Ovary (tissue), 9 donors: Measurements from ENCODE around the gene ACSL6. TPM values are rescaled to one million over a fixed set of nuclear protein-coding genes. Genes with fewer than 3 reads are reported as not detected.

ENCODE experiments used
- DNase-seq, 5 donors: peaks; one replicate each; pipeline ENCODE4 v3.0.0-alpha.2; 2019 to 2020
- H3K27ac ChIP-seq, 2 donors: fragments of 200-600 bp; one replicate each; pipeline versions ENCODE4 v1.5.1 to v1.8.0; 2019 to 2022
- H3K27me3 ChIP-seq: fragments of 200-600 bp; one replicate; pipeline ENCODE4 v1.8.0; 2022
- H3K36me3 ChIP-seq: fragments of 200-600 bp; sonication (generic); one replicate; pipeline ENCODE4 v1.5.1; 2019
- H3K4me1 ChIP-seq: one replicate; pipeline ENCODE4 v1.8.1; 2013; ENCODE audit warnings: mild to moderate bottlenecking, moderate library complexity; ENCODE audit not compliant: insufficient read depth
- H3K4me3 ChIP-seq: fragments of 200-600 bp; sonication (generic); one replicate; pipeline ENCODE4 v1.5.1; 2017
- H3K9me3 ChIP-seq, 2 donors: fragments of 200-600 bp in 1 of 2; sonication (generic) in 1 of 2; one replicate each; pipeline versions ENCODE4 v1.5.1 to v1.8.1; 2013 to 2019; ENCODE audit warnings: mild to moderate bottlenecking in 1 of 2, moderate library complexity in 1 of 2
- EP300 ChIP-seq: sonication (generic); formaldehyde crosslinking; IDR thresholded peaks from one replicate; pipeline ENCODE4 v1.6.1; 2017; ENCODE audit warnings: antibody characterized with exemption
- POLR2A ChIP-seq: fragments of 450-650 bp; IDR thresholded peaks from one replicate; pipeline ENCODE4 v1.6.1; 2017; ENCODE audit warnings: antibody characterized with exemption, mild to moderate bottlenecking, moderate library complexity
- WGBS, 3 donors: extraction: QIAGEN DNeasy Blood & Tissue Kit in 1 of 3; methylation state at CpG; one replicate each; pipeline versions ENCODE4 v1.1.5 to v1.1.7; 2013 to 2017; 5-methylcytosine and 5-hydroxymethylcytosine counted together
- intact Hi-C, 4 donors: fragments of 100-400 bp; cut with DNase I; formaldehyde crosslinking; loops; one replicate each; pipeline versions ENCODE4 v1.11.0 to v1.15.1; 2022 to 2023
- polyA plus RNA-seq, 2 donors: library from polyadenylated mRNA; stranded (reverse); fragments of 200-250 nt in 1 of 2; fragments of 350-450 nt in 1 of 2; fragmentation: Illumina TruSeq in 1 of 2; extraction: RNeasy Lipid Tissue Mini Kit (QIAGEN cat#74804) in 1 of 2; gene quantifications; one replicate each; pipeline ENCODE4 v1.2.3, GENCODE V29; 2013 to 2014
- total RNA-seq, 7 donors: library from RNA; depleted of rRNA in 2 of 7; stranded (reverse); fragments of >200 nt in 2 of 7; fragmentation: NEBNext Ultra II Directional in 3 of 7; extraction: Animal tissue kit (Norgen Biotek cat#: 25700) in 3 of 7; gene quantifications; one replicate each; pipeline versions ENCODE4 v1.1.0 to v1.2.4, GENCODE V29; 2016 to 2023
- TF ChIP-seq, protein P1 (sequence below), 3 donors: fragments of 450-650 bp in 2 of 3; fragments of 200-600 bp in 1 of 3; IDR thresholded peaks; one replicate each; pipeline versions ENCODE4 v1.5.1 to v1.8.0; 2016 to 2022; ENCODE audit warnings: antibody characterized with exemption in 3 of 3, mild to moderate bottlenecking in 1 of 3
- donor health status: DM: no; HTN: no; CAD: no; lungs with moderate emphysema.
- donor health status: DM: no; HTN: no; CAD: no.
- donor health status: Bipolar disorder and iron deficiency.
- donor health status: DM: yes; HTN: yes; CAD: no.
- donor health status: DM: no; HTN: no; CAD: no.
- donor health status: DM: yes; HTN: yes; CAD: no.

Gene ACSL6
- total and polyA plus RNA-seq, 9 donors, result 0.07 to 0.65 (median 0.22) TPM; not detected in 1

GRCh38 chr5:131981516-131981915 lies 29.9 kb downstream of the ACSL6 start:
- TF ChIP-seq POLR2A (no peak), EP300 (no peak)
- TF ChIP-seq, protein P1, sequence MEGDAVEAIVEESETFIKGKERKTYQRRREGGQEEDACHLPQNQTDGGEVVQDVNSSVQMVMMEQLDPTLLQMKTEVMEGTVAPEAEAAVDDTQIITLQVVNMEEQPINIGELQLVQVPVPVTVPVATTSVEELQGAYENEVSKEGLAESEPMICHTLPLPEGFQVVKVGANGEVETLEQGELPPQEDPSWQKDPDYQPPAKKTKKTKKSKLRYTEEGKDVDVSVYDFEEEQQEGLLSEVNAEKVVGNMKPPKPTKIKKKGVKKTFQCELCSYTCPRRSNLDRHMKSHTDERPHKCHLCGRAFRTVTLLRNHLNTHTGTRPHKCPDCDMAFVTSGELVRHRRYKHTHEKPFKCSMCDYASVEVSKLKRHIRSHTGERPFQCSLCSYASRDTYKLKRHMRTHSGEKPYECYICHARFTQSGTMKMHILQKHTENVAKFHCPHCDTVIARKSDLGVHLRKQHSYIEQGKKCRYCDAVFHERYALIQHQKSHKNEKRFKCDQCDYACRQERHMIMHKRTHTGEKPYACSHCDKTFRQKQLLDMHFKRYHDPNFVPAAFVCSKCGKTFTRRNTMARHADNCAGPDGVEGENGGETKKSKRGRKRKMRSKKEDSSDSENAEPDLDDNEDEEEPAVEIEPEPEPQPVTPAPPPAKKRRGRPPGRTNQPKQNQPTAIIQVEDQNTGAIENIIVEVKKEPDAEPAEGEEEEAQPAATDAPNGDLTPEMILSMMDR (IDR thresholded peaks at IDR 0.05), result no peak
- Histone ChIP-seq H3K4me1 (no peaks in the 10 kb centered on the region), H3K36me3 (no peaks in the 10 kb centered on the region), H3K27ac (no peak overlapping the region), H3K4me3 (no peak overlapping the region), H3K9me3 (no peaks in the 10 kb centered on the region), H3K27me3 (no peaks in the 10 kb centered on the region)
- 73 to 84% (median 78%) methylated on average over 4 of the region's 4 CpGs for WGBS, 3 donors
- no peak for DNase-seq
- intact Hi-C loops, result no loop called here

GRCh38 chr5:131980696-131981095 lies 30.8 kb downstream of the ACSL6 start:
- H3K4me1 ChIP-seq, result no peaks in the 10 kb centered on the region
- no peak overlapping the region for H3K27ac ChIP-seq
- H3K36me3 ChIP-seq, result no peaks in the 10 kb centered on the region
- H3K4me3 ChIP-seq, result no peak overlapping the region
- no peaks in the 10 kb centered on the region for H3K9me3 ChIP-seq
- DNase-seq, result peak in 1 of 5 donors; percentile 7
- intact Hi-C loops, result no loop called here
- no peak for TF ChIP-seq POLR2A
- TF ChIP-seq, protein P1 (IDR thresholded peaks at IDR 0.05), result no peak
- no peak for TF ChIP-seq EP300
- 45 to 57% (median 56%) methylated on average over 4 of the region's 4 CpGs for WGBS, 3 donors
- no peaks in the 10 kb centered on the region for H3K27me3 ChIP-seq

DNA sequence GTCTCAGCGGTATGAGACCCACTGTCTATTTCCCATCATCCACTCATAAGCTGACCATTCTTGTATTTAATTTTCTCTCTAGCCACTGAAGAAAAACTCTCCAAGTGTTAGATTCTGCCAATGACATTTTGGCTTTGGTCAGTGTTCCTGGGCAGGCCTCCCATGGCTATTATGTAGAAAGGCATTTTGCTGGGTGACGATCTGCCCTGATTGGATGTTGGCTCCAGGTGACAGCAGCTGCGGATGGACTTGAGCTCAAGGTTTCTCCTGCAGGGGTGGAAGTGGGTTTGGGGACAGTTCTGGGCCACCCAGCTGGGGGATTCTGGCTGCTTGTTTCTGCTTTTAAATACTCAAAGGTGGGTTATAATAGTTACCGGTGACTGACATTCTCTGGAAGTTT lies 31.6 kb downstream of the ACSL6 start:
- Histone ChIP-seq H3K9me3 (no peaks in the 10 kb centered on the region), H3K27ac (no peak overlapping the region), H3K27me3 (no peaks in the 10 kb centered on the region), H3K4me3 (no peak overlapping the region), H3K4me1 (no peaks in the 10 kb centered on the region), H3K36me3 (no peaks in the 10 kb centered on the region)
- no peak for DNase-seq
- WGBS, 3 donors, result 82 to 94% (median 86%) methylated on average over 4 of the region's 4 CpGs
- TF ChIP-seq EP300, result no peak
- TF ChIP-seq, protein P1 (IDR thresholded peaks at IDR 0.05), result no peak
- TF ChIP-seq POLR2A, result no peak
- intact Hi-C loops, result no loop called here

GRCh38 chr5:131977212-131977604 lies 34.2 kb downstream of the ACSL6 start:
- 48 to 71% (median 71%) methylated on average over 2 of the region's 2 CpGs for WGBS, 3 donors
- no peaks in the 10 kb centered on the region for H3K36me3 ChIP-seq
- no peak overlapping the region for H3K27ac ChIP-seq
- intact Hi-C loops, result no loop called here
- H3K27me3 ChIP-seq, result no peaks in the 10 kb centered on the region
- no peak for DNase-seq
- no peaks in the 10 kb centered on the region for H3K4me1 ChIP-seq
- H3K9me3 ChIP-seq, result no peaks in the 10 kb centered on the region
- TF ChIP-seq, protein P1 (IDR thresholded peaks at IDR 0.05), result no peak
- no peak for TF ChIP-seq EP300
- TF ChIP-seq POLR2A, result no peak
- no peak overlapping the region for H3K4me3 ChIP-seq
